Measurements from ENCODE around the gene ACTR1A.

ACTR1A gene

DNA sequence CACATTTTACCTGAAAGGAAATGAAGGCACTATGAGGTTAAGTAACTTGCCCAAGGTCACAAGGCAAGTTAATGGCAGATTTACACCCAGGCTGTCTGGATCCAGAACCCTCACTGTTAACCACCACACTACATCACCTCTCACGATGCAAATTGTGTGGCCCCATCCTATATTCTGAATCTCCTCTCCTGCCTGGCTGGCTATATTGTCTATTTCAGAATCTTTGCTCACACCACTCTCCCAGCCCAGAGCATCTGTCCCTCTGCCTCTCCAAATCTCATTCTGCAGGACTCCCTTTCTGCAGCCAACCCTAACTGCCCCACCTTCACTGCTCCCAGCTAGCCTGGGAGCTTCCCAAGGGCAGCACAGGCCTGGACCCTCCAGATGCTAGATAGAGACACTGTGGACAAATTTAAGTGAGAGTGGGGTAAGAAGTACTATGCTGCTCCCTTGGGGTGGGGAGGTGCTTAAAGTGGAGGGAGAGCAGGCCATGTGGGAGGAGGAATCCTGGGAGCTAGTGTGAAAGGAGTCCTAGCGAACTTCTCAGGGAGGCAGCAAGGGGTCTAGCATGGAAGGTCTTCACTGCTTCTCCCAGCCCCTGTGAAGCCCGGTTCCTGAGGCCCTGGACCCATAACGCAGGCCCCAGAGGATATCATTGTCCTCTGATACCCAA lies 70.9 kb downstream of the ACTR1A start:
- no peak for DNase-seq (ENCODE audit: insufficient read length, low spot score)
- no peak for FAIRE-seq

DNA sequence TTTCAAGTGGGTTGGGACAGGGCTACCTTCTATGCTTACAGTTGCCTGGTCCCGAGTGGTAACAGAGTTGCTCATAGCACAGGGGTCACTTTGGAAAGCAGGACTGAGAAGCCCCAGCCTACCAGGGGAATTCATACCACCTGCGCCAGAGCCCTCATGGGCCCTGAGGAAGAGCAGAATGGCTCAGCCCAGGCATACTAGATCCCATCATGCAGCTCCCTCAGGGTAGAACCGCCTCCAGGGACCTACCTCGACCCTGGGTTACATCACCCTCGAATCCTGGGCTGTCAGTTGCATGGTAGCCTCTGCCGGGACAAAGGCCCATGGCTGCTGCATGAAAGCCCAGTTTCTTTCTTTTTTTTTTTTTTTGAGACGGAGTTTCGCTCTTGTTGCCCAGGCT lies 73.0 kb downstream of the ACTR1A start:
- FAIRE-seq (no peak), DNase-seq (ENCODE audit: insufficient read length, low spot score) (no peak)
